C4-2B (cell line): ENCODE measurements around the gene LMOD3.

Source experiments
- ZFX ChIP-seq: fragments of 450-650 bp; IDR thresholded peaks from 2 replicates; pipeline ENCODE4 v1.6.1; 2017
- TF ChIP-seq, protein P1 (sequence below): fragments of 450-650 bp; conservative IDR thresholded peaks from 2 replicates; pipeline ENCODE4 v1.5.1; 2017; ENCODE audit warnings: mild to moderate bottlenecking

- TF ChIP-seq, protein P1, sequence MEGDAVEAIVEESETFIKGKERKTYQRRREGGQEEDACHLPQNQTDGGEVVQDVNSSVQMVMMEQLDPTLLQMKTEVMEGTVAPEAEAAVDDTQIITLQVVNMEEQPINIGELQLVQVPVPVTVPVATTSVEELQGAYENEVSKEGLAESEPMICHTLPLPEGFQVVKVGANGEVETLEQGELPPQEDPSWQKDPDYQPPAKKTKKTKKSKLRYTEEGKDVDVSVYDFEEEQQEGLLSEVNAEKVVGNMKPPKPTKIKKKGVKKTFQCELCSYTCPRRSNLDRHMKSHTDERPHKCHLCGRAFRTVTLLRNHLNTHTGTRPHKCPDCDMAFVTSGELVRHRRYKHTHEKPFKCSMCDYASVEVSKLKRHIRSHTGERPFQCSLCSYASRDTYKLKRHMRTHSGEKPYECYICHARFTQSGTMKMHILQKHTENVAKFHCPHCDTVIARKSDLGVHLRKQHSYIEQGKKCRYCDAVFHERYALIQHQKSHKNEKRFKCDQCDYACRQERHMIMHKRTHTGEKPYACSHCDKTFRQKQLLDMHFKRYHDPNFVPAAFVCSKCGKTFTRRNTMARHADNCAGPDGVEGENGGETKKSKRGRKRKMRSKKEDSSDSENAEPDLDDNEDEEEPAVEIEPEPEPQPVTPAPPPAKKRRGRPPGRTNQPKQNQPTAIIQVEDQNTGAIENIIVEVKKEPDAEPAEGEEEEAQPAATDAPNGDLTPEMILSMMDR, result no peak
- no peak for TF ChIP-seq ZFX
These were observed at the start of gene LMOD3 for GRCh38 chr3:69122403-69122802.
